Islet of Langerhans (tissue), 1 donor: Measurements from ENCODE around the gene RUNX1.

ENCODE experiments used
- FAIRE-seq: peaks from one replicate; lab custom pipeline; 2011; peaks lifted over from hg19 to GRCh38; lab: Jason Lieb, UNC

Gene RUNX1

GRCh38 chr21:34845521-34846451 lies 203.3 kb downstream of the RUNX1 start:
- FAIRE-seq = no peak

- FAIRE-seq = no peak
Measured at GRCh38 chr21:34844924-34845238, 204.2 kb downstream of the RUNX1 start.

GRCh38 chr21:34844013-34844923 lies 204.8 kb downstream of the RUNX1 start:
- no peak for FAIRE-seq

- no peak for FAIRE-seq
Measured at GRCh38 chr21:34843562-34843961, 205.5 kb downstream of the RUNX1 start.

- no peak for FAIRE-seq
Measured at GRCh38 chr21:34841154-34841553, 207.9 kb downstream of the RUNX1 start.

- FAIRE-seq = no peak
Measured at GRCh38 chr21:34840693-34841092, 208.4 kb downstream of the RUNX1 start.

GRCh38 chr21:34838956-34839820 lies 209.9 kb downstream of the RUNX1 start:
- FAIRE-seq = no peak

- no peak for FAIRE-seq
Measured at GRCh38 chr21:34836933-34837505, 212.1 kb downstream of the RUNX1 start.

- FAIRE-seq = no peak
Measured at GRCh38 chr21:34836103-34836932, 212.8 kb downstream of the RUNX1 start.

GRCh38 chr21:34835526-34835925 lies 213.6 kb downstream of the RUNX1 start:
- no peak for FAIRE-seq

GRCh38 chr21:34834852-34835501 lies 214.1 kb downstream of the RUNX1 start:
- no peak for FAIRE-seq

- no peak for FAIRE-seq
Measured at GRCh38 chr21:34834290-34834689, 214.8 kb downstream of the RUNX1 start.

GRCh38 chr21:34833465-34833864 lies 215.6 kb downstream of the RUNX1 start:
- no peak for FAIRE-seq

GRCh38 chr21:34830386-34831170 lies 218.5 kb downstream of the RUNX1 start:
- no peak for FAIRE-seq

GRCh38 chr21:34827445-34828235 lies 221.5 kb downstream of the RUNX1 start:
- no peak for FAIRE-seq

GRCh38 chr21:34826836-34827235 lies 222.3 kb downstream of the RUNX1 start:
- FAIRE-seq = no peak

GRCh38 chr21:34825948-34826548 lies 223.1 kb downstream of the RUNX1 start:
- FAIRE-seq = no peak

GRCh38 chr21:34825101-34825500 lies 224.0 kb downstream of the RUNX1 start:
- FAIRE-seq = no peak
